HG02884 (cell line): ENCODE results near the gene KLHL26.
"Not testable (repeated sequence)": the region's sequence is repeated elsewhere in the genome, so short reads cannot be mapped to it uniquely, and the experiment has no call there.

Experiments
- ATAC-seq: cut with Tn5 transposase; IDR thresholded peaks from one replicate; pipeline ENCODE4 v1.9.1; 2021; ENCODE audit warnings: mild to moderate bottlenecking, moderate library complexity; ENCODE audit not compliant: unreplicated experiment

KLHL26 gene

GRCh38 chr19:18662972-18663732, 26.3 kb downstream of the KLHL26 start:
- no peak for ATAC-seq

- no peak for ATAC-seq
Measured at GRCh38 chr19:18663940-18664530, 27.2 kb downstream of the KLHL26 start.

GRCh38 chr19:18665771-18666202, 29.0 kb downstream of the KLHL26 start:
- no peak for ATAC-seq

- ATAC-seq, result no peak
Measured at GRCh38 chr19:18666317-18666716, 29.5 kb downstream of the KLHL26 start.

- ATAC-seq, result no peak
Measured at GRCh38 chr19:18666784-18667183, 30.0 kb downstream of the KLHL26 start.

- ATAC-seq, result no peak
Measured at GRCh38 chr19:18667531-18668251, 30.9 kb downstream of the KLHL26 start.

- ATAC-seq, result no peak
Measured at GRCh38 chr19:18668252-18668631, 31.4 kb downstream of the KLHL26 start.

GRCh38 chr19:18668744-18669523, 32.1 kb downstream of the KLHL26 start:
- no peak for ATAC-seq

GRCh38 chr19:18669524-18669817, 32.6 kb downstream of the KLHL26 start:
- ATAC-seq, result no peak

- ATAC-seq, result no peak
Measured at GRCh38 chr19:18669883-18670282, 33.1 kb downstream of the KLHL26 start.

- ATAC-seq, result no peak
Measured at GRCh38 chr19:18670312-18670711, 33.5 kb downstream of the KLHL26 start.

GRCh38 chr19:18671303-18672043, 34.6 kb downstream of the KLHL26 start:
- ATAC-seq, result no peak

- no peak for ATAC-seq
Measured at GRCh38 chr19:18672044-18672451, 35.2 kb downstream of the KLHL26 start.

- no peak for ATAC-seq
Measured at GRCh38 chr19:18672606-18673337, 35.9 kb downstream of the KLHL26 start.

GRCh38 chr19:18674616-18675015, 37.8 kb downstream of the KLHL26 start:
- no peak for ATAC-seq

GRCh38 chr19:18675779-18676178, 39.0 kb downstream of the KLHL26 start:
- ATAC-seq, result no peak

- no peak for ATAC-seq
Measured at GRCh38 chr19:18676692-18677091, 39.9 kb downstream of the KLHL26 start.

GRCh38 chr19:18677156-18677555, 40.3 kb downstream of the KLHL26 start:
- ATAC-seq, result no peak

- not testable (repeated sequence) for ATAC-seq
Measured at GRCh38 chr19:18680148-18680547, 43.3 kb downstream of the KLHL26 start.

GRCh38 chr19:18682807-18683108, 45.9 kb downstream of the KLHL26 start:
- no peak for ATAC-seq
